Measurements from ENCODE around the gene SNW1. TPM values are rescaled to one million over a fixed set of nuclear protein-coding genes. Genes with fewer than 3 reads are reported as not detected.

The SNW1 gene
- total RNA-seq, 1 donor from 2014 or later, result 71.8 TPM

GRCh38 chr14:77708749-77709148, 52.2 kb downstream of the SNW1 start:
- Mint-ChIP-seq H3K27me3 (ENCODE audit: unreplicated experiment) (no peaks in the 10 kb centered on the region), H3K36me3 (ENCODE audit: unreplicated experiment) (no peaks in the 10 kb centered on the region), H3K4me3 (ENCODE audit: unreplicated experiment) (peak overlapping the region; percentile 97), H3K9me3 (ENCODE audit: unreplicated experiment) (peaks cover 4% of the 10 kb centered on the region), H3K4me1 (ENCODE audit: low read depth, unreplicated experiment) (peaks cover 20% of the 10 kb centered on the region), H3K27ac (ENCODE audit: unreplicated experiment) (peak overlapping the region; percentile 91)
- DNase-seq, result no peak
- TF ChIP-seq, protein P1, sequence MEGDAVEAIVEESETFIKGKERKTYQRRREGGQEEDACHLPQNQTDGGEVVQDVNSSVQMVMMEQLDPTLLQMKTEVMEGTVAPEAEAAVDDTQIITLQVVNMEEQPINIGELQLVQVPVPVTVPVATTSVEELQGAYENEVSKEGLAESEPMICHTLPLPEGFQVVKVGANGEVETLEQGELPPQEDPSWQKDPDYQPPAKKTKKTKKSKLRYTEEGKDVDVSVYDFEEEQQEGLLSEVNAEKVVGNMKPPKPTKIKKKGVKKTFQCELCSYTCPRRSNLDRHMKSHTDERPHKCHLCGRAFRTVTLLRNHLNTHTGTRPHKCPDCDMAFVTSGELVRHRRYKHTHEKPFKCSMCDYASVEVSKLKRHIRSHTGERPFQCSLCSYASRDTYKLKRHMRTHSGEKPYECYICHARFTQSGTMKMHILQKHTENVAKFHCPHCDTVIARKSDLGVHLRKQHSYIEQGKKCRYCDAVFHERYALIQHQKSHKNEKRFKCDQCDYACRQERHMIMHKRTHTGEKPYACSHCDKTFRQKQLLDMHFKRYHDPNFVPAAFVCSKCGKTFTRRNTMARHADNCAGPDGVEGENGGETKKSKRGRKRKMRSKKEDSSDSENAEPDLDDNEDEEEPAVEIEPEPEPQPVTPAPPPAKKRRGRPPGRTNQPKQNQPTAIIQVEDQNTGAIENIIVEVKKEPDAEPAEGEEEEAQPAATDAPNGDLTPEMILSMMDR (IDR thresholded peaks at IDR 0.05; ENCODE audit: partially characterized antibody, unreplicated experiment), result no peak

GRCh38 chr14:77707724-77708408, 53.1 kb downstream of the SNW1 start, which contains the start of the genes ALKBH1 and SLIRP:
Gene ALKBH1, minus strand, starts transcription at chr14:77708023. Its CDS starts 19 bp downstream, at chr14:77708004.
Gene SLIRP, plus strand, starts transcription at chr14:77708103. Its CDS starts 9 bp downstream, at chr14:77708112.
- Mint-ChIP-seq H3K4me3 (ENCODE audit: unreplicated experiment) (peak within 1 kb of the TSS; percentile 97), H3K27me3 (ENCODE audit: unreplicated experiment) (no peaks in the 10 kb centered on the region), H3K27ac (ENCODE audit: unreplicated experiment) (peak within 1 kb of the TSS; percentile 91), H3K4me1 (ENCODE audit: low read depth, unreplicated experiment) (peaks cover 20% of the 10 kb centered on the region), H3K36me3 (ENCODE audit: unreplicated experiment) (no peaks in the 10 kb centered on the region), H3K9me3 (ENCODE audit: unreplicated experiment) (peaks cover 4% of the 10 kb centered on the region)
- peak; percentile 88 for DNase-seq
- TF ChIP-seq, protein P1 (IDR thresholded peaks at IDR 0.05; ENCODE audit: partially characterized antibody, unreplicated experiment), result no peak

DNA sequence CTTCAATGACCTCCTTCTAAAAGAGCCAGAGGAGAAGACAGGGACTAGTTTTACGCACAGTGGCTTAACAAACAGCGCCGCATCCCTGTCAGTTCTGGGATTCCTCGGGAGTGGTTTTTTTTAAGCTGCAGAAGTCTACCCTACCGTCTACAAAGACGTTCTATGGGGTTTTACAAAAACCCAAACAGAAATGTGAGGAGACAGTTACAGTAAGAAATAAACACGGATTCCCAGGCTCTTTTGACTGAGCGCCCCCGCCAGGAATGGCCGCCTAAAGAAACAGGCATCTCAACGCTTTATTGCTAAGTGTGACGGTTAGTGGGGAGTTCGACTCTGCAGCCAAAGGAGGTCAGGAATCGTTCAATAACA, 53.6 kb downstream of the SNW1 start:
- DNase-seq, result no peak
- H3K36me3 Mint-ChIP-seq (ENCODE audit: unreplicated experiment), result no peaks in the 10 kb centered on the region
- TF ChIP-seq, protein P1 (IDR thresholded peaks at IDR 0.05; ENCODE audit: partially characterized antibody, unreplicated experiment), result no peak
- H3K4me1 Mint-ChIP-seq (ENCODE audit: low read depth, unreplicated experiment), result peaks cover 20% of the 10 kb centered on the region
- peaks cover 4% of the 10 kb centered on the region for H3K9me3 Mint-ChIP-seq (ENCODE audit: unreplicated experiment)
- H3K4me3 Mint-ChIP-seq (ENCODE audit: unreplicated experiment), result peak overlapping the region; percentile 97
- H3K27me3 Mint-ChIP-seq (ENCODE audit: unreplicated experiment), result no peaks in the 10 kb centered on the region
- peak overlapping the region; percentile 91 for H3K27ac Mint-ChIP-seq (ENCODE audit: unreplicated experiment)

DNA sequence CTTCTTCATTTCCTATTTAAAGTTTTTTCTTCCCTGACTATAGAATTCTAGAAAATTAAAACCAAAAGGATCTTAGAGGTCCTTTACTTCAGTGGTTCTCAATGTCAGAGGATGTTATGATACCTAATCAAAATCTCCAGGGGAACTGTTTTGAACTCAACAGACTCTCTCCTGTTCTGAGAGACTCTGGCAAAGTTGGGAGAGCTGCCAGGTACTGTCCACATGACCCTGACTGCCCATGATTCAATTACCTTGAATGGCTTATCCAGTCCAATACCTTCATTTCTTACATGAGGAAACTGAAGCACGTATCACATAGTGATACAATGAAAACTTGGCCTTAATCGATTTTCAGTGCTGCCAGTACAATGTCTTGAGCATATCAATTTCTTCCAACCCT, 69.7 kb downstream of the SNW1 start:
- Mint-ChIP-seq H3K4me3 (ENCODE audit: unreplicated experiment) (no peak overlapping the region), H3K27ac (ENCODE audit: unreplicated experiment) (no peak overlapping the region)
- TF ChIP-seq, protein P1 (IDR thresholded peaks at IDR 0.05; ENCODE audit: partially characterized antibody, unreplicated experiment), result no peak

GRCh38 chr14:77682158-77682553, 78.8 kb downstream of the SNW1 start:
- TF ChIP-seq, protein P1 (IDR thresholded peaks at IDR 0.05; ENCODE audit: partially characterized antibody, unreplicated experiment), result no peak
- Mint-ChIP-seq H3K9me3 (ENCODE audit: unreplicated experiment) (peaks cover 2% of the 10 kb centered on the region), H3K4me1 (ENCODE audit: low read depth, unreplicated experiment) (no peaks in the 10 kb centered on the region), H3K36me3 (ENCODE audit: unreplicated experiment) (no peaks in the 10 kb centered on the region), H3K4me3 (ENCODE audit: unreplicated experiment) (no peak overlapping the region), H3K27me3 (ENCODE audit: unreplicated experiment) (no peaks in the 10 kb centered on the region), H3K27ac (ENCODE audit: unreplicated experiment) (no peak overlapping the region)
- no peak for DNase-seq

More for the DNA sequence above, 69.7 kb downstream of the SNW1 start:
- DNase-seq, result no peak
- Mint-ChIP-seq H3K27me3 (ENCODE audit: unreplicated experiment) (no peaks in the 10 kb centered on the region), H3K4me1 (ENCODE audit: low read depth, unreplicated experiment) (no peaks in the 10 kb centered on the region), H3K36me3 (ENCODE audit: unreplicated experiment) (no peaks in the 10 kb centered on the region), H3K9me3 (ENCODE audit: unreplicated experiment) (no peaks in the 10 kb centered on the region)
